Nephron progenitor cell (in vitro differentiated cells): ENCODE measurements around the gene KAT2B.

Experiments
- DNase-seq: peaks from one replicate; pipeline ENCODE4 v3.0.0; 2021
- H3K27ac Mint-ChIP-seq: 2 replicates; pipeline ENCODE4 v1.8.0; 2021; ENCODE audit warnings: mild to moderate bottlenecking, moderate library complexity, mixed read lengths
- H3K27me3 Mint-ChIP-seq: 2 replicates; pipeline ENCODE4 v1.8.0; 2021; ENCODE audit warnings: mild to moderate bottlenecking, low read depth, mixed read lengths; ENCODE audit not compliant: poor library complexity
- H3K36me3 Mint-ChIP-seq: 2 replicates; pipeline ENCODE4 v1.8.0; 2021; ENCODE audit warnings: low read depth, mixed read lengths
- H3K4me1 Mint-ChIP-seq: 2 replicates; pipeline ENCODE4 v1.8.0; 2021; ENCODE audit warnings: mixed read lengths
- H3K4me3 Mint-ChIP-seq: 2 replicates; pipeline ENCODE4 v1.8.0; 2021; ENCODE audit warnings: mild to moderate bottlenecking, moderate library complexity, mixed read lengths
- H3K9me3 Mint-ChIP-seq: 2 replicates; pipeline ENCODE4 v1.8.0; 2021; ENCODE audit warnings: mild to moderate bottlenecking, moderate library complexity, mixed read lengths
- CTCF ChIP-seq: fragments of 200-600 bp; sonication (generic); IDR thresholded peaks from 2 replicates; pipeline ENCODE4 v1.5.0; 2021; ENCODE audit warnings: antibody characterized with exemption

KAT2B gene

GRCh38 chr3:20046556-20046955 lies 6.3 kb downstream of the KAT2B start:
- no peak overlapping the region for H3K4me3 Mint-ChIP-seq
- no peak for TF ChIP-seq CTCF
- no peak overlapping the region for H3K27ac Mint-ChIP-seq
- no peak for DNase-seq
- no peaks in the 10 kb centered on the region for H3K9me3 Mint-ChIP-seq
- H3K36me3 Mint-ChIP-seq, result no peaks in the 10 kb centered on the region
- no peaks in the 10 kb centered on the region for H3K27me3 Mint-ChIP-seq
- peaks cover 66% of the 10 kb centered on the region for H3K4me1 Mint-ChIP-seq

DNA sequence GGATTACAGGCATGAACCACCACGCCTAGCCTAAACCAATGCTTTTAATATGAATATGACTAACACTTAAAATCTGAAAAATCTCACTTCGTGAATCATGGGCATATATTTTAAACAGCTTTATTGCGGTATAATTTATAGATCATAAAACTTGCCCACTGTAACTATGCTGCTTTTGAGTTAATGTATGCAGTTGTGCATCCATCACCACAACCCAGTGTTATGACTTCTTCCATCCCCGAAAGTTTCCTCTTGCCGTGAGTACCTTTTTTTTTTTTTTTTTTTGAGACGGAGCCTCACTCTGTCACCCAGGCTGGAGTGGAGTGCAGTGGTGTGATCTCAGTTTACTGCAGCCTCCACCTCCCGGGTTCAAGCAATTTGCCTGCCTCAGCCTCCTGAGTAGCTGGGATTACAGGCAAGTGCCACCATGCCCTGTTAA lies 7.1 kb downstream of the KAT2B start:
- Mint-ChIP-seq H3K4me1 (peaks cover 58% of the 10 kb centered on the region), H3K36me3 (no peaks in the 10 kb centered on the region), H3K27ac (peak overlapping the region; percentile 43), H3K27me3 (no peaks in the 10 kb centered on the region), H3K4me3 (no peak overlapping the region), H3K9me3 (no peaks in the 10 kb centered on the region)
- TF ChIP-seq CTCF, result no peak
- no peak for DNase-seq

- H3K4me1 Mint-ChIP-seq, result peaks cover 51% of the 10 kb centered on the region
- no peak for TF ChIP-seq CTCF
- H3K4me3 Mint-ChIP-seq, result no peak overlapping the region
- no peak for DNase-seq
- no peaks in the 10 kb centered on the region for H3K27me3 Mint-ChIP-seq
- no peaks in the 10 kb centered on the region for H3K9me3 Mint-ChIP-seq
- H3K27ac Mint-ChIP-seq, result peak overlapping the region; percentile 84
- no peaks in the 10 kb centered on the region for H3K36me3 Mint-ChIP-seq
These were observed 8.0 kb downstream of the KAT2B start for GRCh38 chr3:20047976-20048883.

DNA sequence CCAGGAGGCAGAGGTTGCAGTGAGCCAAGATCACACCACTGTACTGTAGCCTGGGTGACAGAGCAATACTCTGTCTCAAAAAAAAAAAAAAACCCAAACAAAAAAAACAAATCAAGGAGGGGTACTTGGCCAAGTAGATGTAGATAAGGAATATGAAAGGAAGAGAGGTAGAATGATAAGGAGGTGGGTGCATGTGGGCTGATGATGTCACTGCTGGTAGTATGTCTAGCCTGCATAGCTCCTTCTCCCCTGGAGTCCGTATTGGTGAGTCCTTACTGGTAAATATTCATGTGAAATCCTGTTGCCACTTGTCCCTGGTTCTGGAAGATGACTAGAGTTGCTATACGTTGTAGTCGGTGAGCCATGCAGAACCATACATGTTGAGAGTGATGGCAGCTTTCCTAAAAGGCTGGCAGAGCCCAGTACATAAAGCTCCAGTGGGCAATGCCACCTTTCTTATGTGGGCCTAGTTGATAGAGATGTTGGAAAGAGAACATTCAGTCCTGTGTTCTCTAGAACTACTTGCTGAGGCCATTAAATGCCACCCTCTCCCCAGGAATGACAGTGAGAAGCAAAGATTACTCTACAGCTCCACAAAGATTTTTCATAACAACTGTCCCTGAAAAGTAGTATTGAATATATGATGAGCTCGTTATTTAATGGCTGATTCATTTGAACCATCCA lies 11.0 kb downstream of the KAT2B start:
- Mint-ChIP-seq H3K27ac (no peak overlapping the region), H3K27me3 (no peaks in the 10 kb centered on the region)

DNA sequence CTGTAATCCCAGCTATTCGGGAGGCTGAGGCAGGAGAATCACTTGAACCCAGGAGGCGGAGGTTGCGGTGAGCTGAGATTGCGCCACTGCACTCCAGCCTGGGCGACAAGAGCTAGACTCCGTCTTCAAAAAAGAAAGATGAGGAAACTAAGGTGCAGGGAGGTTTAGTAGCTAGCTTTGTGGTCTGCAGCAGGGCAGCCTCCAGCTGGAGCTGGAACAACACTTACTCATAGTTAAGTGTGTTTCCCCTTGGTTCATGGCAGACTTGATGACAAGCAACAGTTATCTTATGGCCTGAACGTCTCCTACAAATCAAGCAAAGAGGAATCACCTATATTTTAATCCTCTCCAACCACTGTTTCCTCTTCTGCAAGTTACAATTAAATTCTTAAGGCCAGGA lies 12.6 kb downstream of the KAT2B start:
- DNase-seq, result no peak
- TF ChIP-seq CTCF, result no peak
- Mint-ChIP-seq H3K27me3 (no peaks in the 10 kb centered on the region), H3K4me1 (peaks cover 25% of the 10 kb centered on the region), H3K9me3 (no peaks in the 10 kb centered on the region), H3K4me3 (no peak overlapping the region), H3K27ac (no peak overlapping the region), H3K36me3 (no peaks in the 10 kb centered on the region)

More for the DNA sequence above, 11.0 kb downstream of the KAT2B start:
- no peaks in the 10 kb centered on the region for H3K36me3 Mint-ChIP-seq
- H3K9me3 Mint-ChIP-seq, result no peaks in the 10 kb centered on the region
- DNase-seq, result no peak
- no peak for TF ChIP-seq CTCF
- H3K4me1 Mint-ChIP-seq, result peaks cover 41% of the 10 kb centered on the region
- H3K4me3 Mint-ChIP-seq, result no peak overlapping the region
